A549 (cell line): ENCODE measurements around the gene GPR108.

ENCODE experiments used
- CEBPB ChIP-seq, 2 experiments: fragments of >200 bp in 1 of 2; sonication (Bioruptor Twin) in 1 of 2; formaldehyde crosslinking in 1 of 2; IDR thresholded peaks; 2 replicates each; pipeline ENCODE4 v1.6.1; 2012 to 2016
- HDAC2 ChIP-seq: fragments of 200-600 bp; sonication (generic); IDR thresholded peaks from 2 replicates; pipeline ENCODE4 v1.6.1; 2016
- MAX ChIP-seq: IDR thresholded peaks from 2 replicates; pipeline ENCODE4 v1.6.1; 2012
- TF ChIP-seq, protein P1 (sequence below): fragments of >200 bp; sonication (Bioruptor Twin); formaldehyde crosslinking; IDR thresholded peaks from 3 replicates; pipeline ENCODE4 v1.5.1; 2016
- TF ChIP-seq, protein P2 (sequence below): IDR thresholded peaks from 2 replicates; pipeline ENCODE4 v1.6.1; 2012
- TF ChIP-seq, protein P3 (sequence below): fragments of 150-350 bp; IDR thresholded peaks from 2 replicates; pipeline ENCODE4 v1.6.1; 2014; ENCODE audit warnings: low read depth, mild to moderate bottlenecking, low read length

DNA sequence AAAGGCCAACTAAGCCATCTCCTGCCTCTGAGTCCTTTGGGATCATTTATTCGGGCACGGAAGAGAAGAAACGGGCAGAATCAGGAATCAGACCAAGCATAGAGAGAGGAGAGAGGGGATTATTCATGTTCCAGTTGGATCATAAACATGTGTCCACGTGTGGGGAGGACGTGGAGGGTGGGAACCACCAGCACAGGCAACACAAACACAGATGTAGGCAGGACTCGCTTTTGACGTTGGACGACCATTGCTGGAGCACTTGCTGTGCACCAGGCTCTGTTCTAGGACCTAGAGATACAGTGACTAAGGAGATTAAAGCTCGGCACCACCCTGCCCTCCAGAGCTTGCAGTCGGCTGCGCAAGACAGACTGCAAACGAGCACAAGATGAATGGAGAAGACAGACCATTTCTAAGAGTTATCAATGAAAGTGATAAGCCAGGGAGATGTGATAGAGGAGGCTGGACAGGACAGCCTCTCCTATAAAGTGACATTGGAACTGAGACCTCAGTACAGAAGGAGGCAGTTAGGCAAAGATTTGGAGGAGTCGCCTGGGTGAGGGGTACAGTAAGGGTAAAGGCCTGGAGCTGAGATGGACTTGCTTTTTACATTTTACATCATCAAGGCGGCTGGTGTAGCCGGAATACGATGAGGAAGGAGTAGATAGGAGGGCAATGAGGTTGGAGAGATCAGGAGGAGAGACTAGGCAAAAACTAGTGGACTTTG lies 29.1 kb upstream of the GPR108 start:
- TF ChIP-seq, protein P1, sequence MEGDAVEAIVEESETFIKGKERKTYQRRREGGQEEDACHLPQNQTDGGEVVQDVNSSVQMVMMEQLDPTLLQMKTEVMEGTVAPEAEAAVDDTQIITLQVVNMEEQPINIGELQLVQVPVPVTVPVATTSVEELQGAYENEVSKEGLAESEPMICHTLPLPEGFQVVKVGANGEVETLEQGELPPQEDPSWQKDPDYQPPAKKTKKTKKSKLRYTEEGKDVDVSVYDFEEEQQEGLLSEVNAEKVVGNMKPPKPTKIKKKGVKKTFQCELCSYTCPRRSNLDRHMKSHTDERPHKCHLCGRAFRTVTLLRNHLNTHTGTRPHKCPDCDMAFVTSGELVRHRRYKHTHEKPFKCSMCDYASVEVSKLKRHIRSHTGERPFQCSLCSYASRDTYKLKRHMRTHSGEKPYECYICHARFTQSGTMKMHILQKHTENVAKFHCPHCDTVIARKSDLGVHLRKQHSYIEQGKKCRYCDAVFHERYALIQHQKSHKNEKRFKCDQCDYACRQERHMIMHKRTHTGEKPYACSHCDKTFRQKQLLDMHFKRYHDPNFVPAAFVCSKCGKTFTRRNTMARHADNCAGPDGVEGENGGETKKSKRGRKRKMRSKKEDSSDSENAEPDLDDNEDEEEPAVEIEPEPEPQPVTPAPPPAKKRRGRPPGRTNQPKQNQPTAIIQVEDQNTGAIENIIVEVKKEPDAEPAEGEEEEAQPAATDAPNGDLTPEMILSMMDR, result no peak
- TF ChIP-seq CEBPB (IDR thresholded peaks at IDR 0.05) (no peak), HDAC2 (no peak), MAX (no peak; the same call in 1 of the 2 replicates)
- TF ChIP-seq, protein P2, sequence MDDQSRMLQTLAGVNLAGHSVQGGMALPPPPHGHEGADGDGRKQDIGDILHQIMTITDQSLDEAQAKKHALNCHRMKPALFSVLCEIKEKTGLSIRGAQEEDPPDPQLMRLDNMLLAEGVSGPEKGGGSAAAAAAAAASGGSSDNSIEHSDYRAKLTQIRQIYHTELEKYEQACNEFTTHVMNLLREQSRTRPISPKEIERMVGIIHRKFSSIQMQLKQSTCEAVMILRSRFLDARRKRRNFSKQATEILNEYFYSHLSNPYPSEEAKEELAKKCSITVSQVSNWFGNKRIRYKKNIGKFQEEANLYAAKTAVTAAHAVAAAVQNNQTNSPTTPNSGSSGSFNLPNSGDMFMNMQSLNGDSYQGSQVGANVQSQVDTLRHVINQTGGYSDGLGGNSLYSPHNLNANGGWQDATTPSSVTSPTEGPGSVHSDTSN, result no peak
- TF ChIP-seq, protein P3, sequence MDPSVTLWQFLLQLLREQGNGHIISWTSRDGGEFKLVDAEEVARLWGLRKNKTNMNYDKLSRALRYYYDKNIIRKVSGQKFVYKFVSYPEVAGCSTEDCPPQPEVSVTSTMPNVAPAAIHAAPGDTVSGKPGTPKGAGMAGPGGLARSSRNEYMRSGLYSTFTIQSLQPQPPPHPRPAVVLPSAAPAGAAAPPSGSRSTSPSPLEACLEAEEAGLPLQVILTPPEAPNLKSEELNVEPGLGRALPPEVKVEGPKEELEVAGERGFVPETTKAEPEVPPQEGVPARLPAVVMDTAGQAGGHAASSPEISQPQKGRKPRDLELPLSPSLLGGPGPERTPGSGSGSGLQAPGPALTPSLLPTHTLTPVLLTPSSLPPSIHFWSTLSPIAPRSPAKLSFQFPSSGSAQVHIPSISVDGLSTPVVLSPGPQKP, result no peak
